B cell (primary cell): ENCODE data around the gene EMP3.

Source experiments
- CTCF ChIP-seq: fragments of 200-600 bp; IDR thresholded peaks from one replicate; pipeline ENCODE4 v1.8.0; 2022; ENCODE audit warnings: antibody characterized with exemption, mild to moderate bottlenecking
- EZH2 ChIP-seq: IDR thresholded peaks from 2 replicates; pipeline ENCODE4 v1.6.1; 2012; ENCODE audit warnings: borderline replicate concordance, low read depth, mild to moderate bottlenecking, moderate library complexity, low read length; ENCODE audit not compliant: insufficient read depth, poor library complexity, severe bottlenecking

- TF ChIP-seq EZH2 (no peak), CTCF (no peak)
Measured at GRCh38 chr19:48348045-48348444, 22.7 kb downstream of the EMP3 start.
